KMS-11 (cell line): ENCODE data around the gene MYO16.

Source experiments
- H2AFZ ChIP-seq: fragments of 200-600 bp; sonication (generic); 2 replicates; pipeline ENCODE4 v1.6.1; 2016; ENCODE audit warnings: antibody characterized with exemption, mixed run types, low read depth
- H3K27ac ChIP-seq: fragments of 200-600 bp; sonication (generic); 2 replicates; pipeline ENCODE4 v1.6.1; 2016; ENCODE audit warnings: mild to moderate bottlenecking, mixed run types
- H3K27me3 ChIP-seq: fragments of 200-600 bp; sonication (generic); 2 replicates; pipeline ENCODE4 v1.6.1; 2017; ENCODE audit warnings: mild to moderate bottlenecking, low read depth, mixed run types, moderate library complexity; ENCODE audit not compliant: insufficient read depth
- H3K36me3 ChIP-seq: fragments of 200-600 bp; sonication (generic); 2 replicates; pipeline ENCODE4 v1.6.1; 2017; ENCODE audit warnings: mild to moderate bottlenecking, mixed run types; ENCODE audit not compliant: insufficient read depth
- H3K4me1 ChIP-seq: fragments of 200-600 bp; sonication (generic); 2 replicates; pipeline ENCODE4 v1.6.1; 2016; ENCODE audit warnings: mild to moderate bottlenecking, low read depth, mixed run types; ENCODE audit not compliant: poor library complexity, severe bottlenecking
- H3K4me2 ChIP-seq: fragments of 200-600 bp; sonication (generic); 2 replicates; pipeline ENCODE4 v1.7.0; 2016; ENCODE audit warnings: mild to moderate bottlenecking, mixed run types
- H3K4me3 ChIP-seq: fragments of 200-600 bp; sonication (generic); IDR thresholded peaks from 2 replicates; pipeline ENCODE4 v1.6.1; 2017; ENCODE audit warnings: low read depth, low read length, mixed read lengths; ENCODE audit not compliant: insufficient read depth
- H3K79me2 ChIP-seq: fragments of 200-600 bp; sonication (generic); 2 replicates; pipeline ENCODE4 v1.6.1; 2016; ENCODE audit warnings: low read depth, mixed run types; ENCODE audit not compliant: insufficient read depth
- H3K9ac ChIP-seq: fragments of 200-600 bp; sonication (generic); 2 replicates; pipeline ENCODE4 v1.6.1; 2016; ENCODE audit warnings: mild to moderate bottlenecking, mixed run types
- H4K20me1 ChIP-seq: fragments of 200-600 bp; sonication (generic); 2 replicates; pipeline ENCODE4 v1.6.1; 2016; ENCODE audit warnings: mild to moderate bottlenecking, mixed run types; ENCODE audit not compliant: insufficient read depth
- TF ChIP-seq, protein P1 (sequence below): fragments of 200-600 bp; sonication (generic); conservative IDR thresholded peaks from 2 replicates; pipeline ENCODE4 v1.6.1; 2017; ENCODE audit warnings: low read depth, mild to moderate bottlenecking, antibody characterized with exemption, low read length, moderate library complexity, mixed read lengths

Gene MYO16

GRCh38 chr13:108950333-108951010 is 321.1 kb downstream of the MYO16 start:
- no peaks in the 10 kb centered on the region for H3K27me3 ChIP-seq
- H4K20me1 ChIP-seq: no peaks in the 10 kb centered on the region
- H3K4me2 ChIP-seq: no peak overlapping the region
- H3K27ac ChIP-seq: no peak overlapping the region
- no peak overlapping the region for H3K4me3 ChIP-seq
- no peaks in the 10 kb centered on the region for H3K36me3 ChIP-seq
- H3K9ac ChIP-seq: no peak overlapping the region
- TF ChIP-seq, protein P1, sequence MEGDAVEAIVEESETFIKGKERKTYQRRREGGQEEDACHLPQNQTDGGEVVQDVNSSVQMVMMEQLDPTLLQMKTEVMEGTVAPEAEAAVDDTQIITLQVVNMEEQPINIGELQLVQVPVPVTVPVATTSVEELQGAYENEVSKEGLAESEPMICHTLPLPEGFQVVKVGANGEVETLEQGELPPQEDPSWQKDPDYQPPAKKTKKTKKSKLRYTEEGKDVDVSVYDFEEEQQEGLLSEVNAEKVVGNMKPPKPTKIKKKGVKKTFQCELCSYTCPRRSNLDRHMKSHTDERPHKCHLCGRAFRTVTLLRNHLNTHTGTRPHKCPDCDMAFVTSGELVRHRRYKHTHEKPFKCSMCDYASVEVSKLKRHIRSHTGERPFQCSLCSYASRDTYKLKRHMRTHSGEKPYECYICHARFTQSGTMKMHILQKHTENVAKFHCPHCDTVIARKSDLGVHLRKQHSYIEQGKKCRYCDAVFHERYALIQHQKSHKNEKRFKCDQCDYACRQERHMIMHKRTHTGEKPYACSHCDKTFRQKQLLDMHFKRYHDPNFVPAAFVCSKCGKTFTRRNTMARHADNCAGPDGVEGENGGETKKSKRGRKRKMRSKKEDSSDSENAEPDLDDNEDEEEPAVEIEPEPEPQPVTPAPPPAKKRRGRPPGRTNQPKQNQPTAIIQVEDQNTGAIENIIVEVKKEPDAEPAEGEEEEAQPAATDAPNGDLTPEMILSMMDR: no peak
- H3K4me1 ChIP-seq: no peaks in the 10 kb centered on the region
- H3K79me2 ChIP-seq: no peaks in the 10 kb centered on the region
- H2AFZ ChIP-seq: no peak overlapping the region

GRCh38 chr13:108955741-108956140 is 326.3 kb downstream of the MYO16 start:
- no peaks in the 10 kb centered on the region for H4K20me1 ChIP-seq
- H3K4me2 ChIP-seq: no peak overlapping the region
- no peak overlapping the region for H3K27ac ChIP-seq
- H2AFZ ChIP-seq: no peak overlapping the region
- no peak overlapping the region for H3K9ac ChIP-seq
- no peaks in the 10 kb centered on the region for H3K79me2 ChIP-seq
- H3K4me1 ChIP-seq: no peaks in the 10 kb centered on the region
- H3K27me3 ChIP-seq: no peaks in the 10 kb centered on the region
- TF ChIP-seq, protein P1: no peak
- H3K4me3 ChIP-seq: no peak overlapping the region
- no peaks in the 10 kb centered on the region for H3K36me3 ChIP-seq

- Histone ChIP-seq H3K4me1 (no peaks in the 10 kb centered on the region), H3K27me3 (no peaks in the 10 kb centered on the region), H3K4me3 (no peak overlapping the region), H4K20me1 (no peaks in the 10 kb centered on the region), H2AFZ (no peak overlapping the region), H3K4me2 (no peak overlapping the region), H3K27ac (no peak overlapping the region), H3K9ac (no peak overlapping the region), H3K36me3 (no peaks in the 10 kb centered on the region), H3K79me2 (no peaks in the 10 kb centered on the region)
- TF ChIP-seq, protein P1: no peak
Observed at GRCh38 chr13:108957369-108958012, 328.1 kb downstream of the MYO16 start.

DNA sequence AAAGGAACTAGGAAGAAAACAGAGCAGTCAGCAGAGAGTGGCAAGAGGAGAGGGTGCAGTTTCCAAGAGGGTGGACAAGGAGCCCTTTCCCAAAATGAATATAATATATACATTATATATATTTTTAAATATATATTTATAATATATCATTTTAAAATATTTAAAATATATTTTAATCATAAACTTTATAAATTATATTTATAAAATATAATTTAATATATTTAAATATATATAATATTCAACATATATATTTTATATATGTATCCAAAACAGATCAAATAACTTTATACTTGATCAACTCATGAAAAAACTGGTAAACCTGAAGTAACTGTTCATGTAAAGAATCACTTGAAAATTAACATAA is 328.6 kb downstream of the MYO16 start:
- TF ChIP-seq, protein P1: no peak
- Histone ChIP-seq H3K27ac (no peak overlapping the region), H3K9ac (no peak overlapping the region), H3K4me2 (no peak overlapping the region), H3K36me3 (no peaks in the 10 kb centered on the region), H2AFZ (no peak overlapping the region), H4K20me1 (no peaks in the 10 kb centered on the region), H3K4me3 (no peak overlapping the region), H3K79me2 (no peaks in the 10 kb centered on the region), H3K4me1 (no peaks in the 10 kb centered on the region), H3K27me3 (no peaks in the 10 kb centered on the region)
